ENCODE measurements around the gene GATA6. TPM values are rescaled to one million over a fixed set of nuclear protein-coding genes. Genes with fewer than 3 reads are reported as not detected.

The GATA6 gene
- polyA plus RNA-seq, 12 donors = 0.99 to 16.3 (median 1.6) TPM; not detected in 1

DNA sequence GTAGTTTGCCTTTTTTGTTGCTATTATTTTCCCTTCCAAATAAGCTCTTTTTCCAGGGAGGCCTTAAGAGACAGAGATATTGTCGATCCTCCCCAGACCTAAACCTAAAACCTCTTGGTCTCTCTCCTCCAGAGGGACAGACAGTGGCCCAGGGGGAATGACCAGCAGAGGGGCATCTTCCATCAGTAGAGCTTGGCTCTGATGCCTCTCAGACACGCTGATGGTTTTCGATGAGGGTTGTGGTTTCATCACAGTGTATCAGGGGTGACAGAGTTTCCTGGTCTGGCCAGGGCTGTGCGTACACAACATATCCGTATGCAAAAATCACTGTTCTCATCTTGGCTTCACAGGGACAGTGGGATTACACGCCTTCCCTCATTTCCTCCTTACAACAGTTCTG is 68.6 kb downstream of the GATA6 start:
- no peak for DNase-seq

DNA sequence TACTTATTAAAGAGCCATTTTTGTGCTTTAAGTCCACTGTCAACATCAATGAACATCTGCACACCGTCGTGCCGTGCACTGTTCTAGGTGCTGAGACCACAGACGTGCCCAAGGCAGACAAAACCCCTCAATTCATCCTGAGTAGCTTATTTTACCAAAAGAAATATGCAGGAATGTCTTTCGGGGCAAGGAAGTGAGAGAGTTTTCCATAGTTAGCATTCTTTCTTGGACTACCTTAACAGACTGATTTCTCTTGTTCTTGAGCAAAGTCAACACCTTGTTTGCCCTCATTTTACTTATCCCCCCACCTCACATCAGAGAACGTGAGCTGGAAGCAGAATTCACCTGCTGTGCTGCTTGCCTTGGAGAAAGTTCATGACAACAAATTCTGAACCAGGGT is 69.3 kb downstream of the GATA6 start:
- no peak for DNase-seq

DNA sequence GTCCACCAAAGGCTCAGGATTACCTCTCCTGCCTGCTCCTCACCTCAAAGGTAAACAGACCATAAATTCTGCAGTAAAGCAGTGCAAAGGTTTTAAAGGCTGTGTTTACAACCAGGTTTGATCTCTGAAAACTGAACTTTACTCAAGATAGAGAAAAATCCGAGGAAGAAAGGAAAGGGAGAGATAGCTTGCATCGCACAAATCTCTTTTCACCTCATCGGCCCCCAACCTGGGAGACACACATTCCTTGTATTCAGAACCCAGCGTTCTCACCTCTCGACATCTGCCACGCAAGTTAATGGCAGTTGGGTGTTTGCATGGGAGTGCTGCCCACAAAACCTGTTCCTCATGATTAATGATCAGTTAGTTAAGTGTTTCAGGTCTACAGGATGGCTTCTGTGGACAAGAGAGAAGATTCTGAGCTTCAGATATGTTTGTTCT is 72.6 kb downstream of the GATA6 start:
- DNase-seq = no peak

DNA sequence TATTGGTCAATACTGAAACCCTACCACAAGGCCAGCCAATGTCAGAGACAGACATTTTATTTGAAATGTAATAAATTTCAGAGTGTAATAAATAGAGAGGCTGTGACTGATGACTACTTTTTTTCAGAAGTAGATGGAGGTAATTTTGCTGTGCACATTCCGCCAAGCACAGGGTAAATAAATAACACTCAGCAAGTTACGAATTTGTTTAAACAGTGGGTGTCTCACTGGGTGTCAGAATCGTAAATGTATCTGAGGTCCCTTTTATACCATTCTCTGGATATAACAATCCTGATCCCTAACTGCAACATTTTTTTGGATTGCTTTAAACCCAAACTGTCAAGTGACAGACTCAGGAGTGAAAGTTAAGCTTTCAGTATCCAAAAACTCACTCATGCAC is 74.1 kb downstream of the GATA6 start:
- no peak for DNase-seq

DNA sequence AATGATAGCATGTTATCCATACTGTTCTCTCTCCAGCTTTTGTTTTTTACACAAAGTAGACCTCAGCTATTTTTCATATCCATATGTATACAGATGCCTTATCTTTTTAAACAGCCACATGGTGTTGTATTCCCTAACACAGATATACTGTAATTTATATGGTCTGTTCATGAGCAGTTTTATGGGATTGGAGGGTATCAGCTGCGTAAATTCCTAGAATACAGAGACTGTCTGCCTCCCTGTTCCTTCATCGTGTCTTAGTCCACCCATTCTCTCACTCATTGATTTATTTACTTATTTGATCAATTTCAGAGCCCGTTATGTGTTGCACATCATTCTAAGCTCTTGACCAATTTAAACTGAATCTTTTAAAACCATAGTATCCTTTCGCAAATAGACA is 80.6 kb downstream of the GATA6 start:
- no peak for DNase-seq

DNA sequence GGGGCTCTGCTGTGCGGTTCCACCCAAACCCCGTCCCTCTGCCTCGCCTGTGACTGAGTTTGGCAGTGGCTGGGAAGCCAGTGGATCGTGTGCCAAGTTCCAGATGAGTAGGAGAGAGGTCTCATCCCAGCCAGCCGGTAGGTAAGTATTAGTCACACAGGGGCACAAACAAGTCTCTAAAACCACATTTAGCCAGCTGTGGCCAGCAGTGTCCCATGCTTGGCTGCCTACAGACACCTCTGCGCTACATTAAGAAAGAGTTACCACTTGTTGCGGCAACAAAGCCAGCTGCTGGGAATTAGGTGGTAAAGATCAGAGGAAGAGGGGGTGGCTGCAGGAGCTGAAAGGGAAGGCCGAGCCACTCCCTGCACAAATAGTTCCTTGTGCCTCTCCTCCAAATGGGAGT is 81.2 kb downstream of the GATA6 start:
- no peak for DNase-seq

Other genes with a start within 250 kb of the GATA6 start
- not detected for gene CTAGE1, start 248.3 kb downstream of the GATA6 start, polyA plus RNA-seq (ENCODE audit: insufficient read length in 12 of 12)

All from muscle of arm (tissue), 12 donors.